ENCODE data around the gene PCSK7. TPM values are rescaled to one million over a fixed set of nuclear protein-coding genes. Genes with fewer than 3 reads are reported as not detected.
"Not testable (repeated sequence)": the region's sequence is repeated elsewhere in the genome, so short reads cannot be mapped to it uniquely, and the experiment has no call there.

The PCSK7 gene
- total RNA-seq, 1 donor from 2014 or later = 50.2 TPM

GRCh38 chr11:117206111-117206510, 25.8 kb downstream of the PCSK7 start:
- peaks cover 15% of the 10 kb centered on the region for H3K4me1 ChIP-seq
- not testable (repeated sequence) for H3K27ac ChIP-seq; ATAC-seq; DNase-seq; H3K27me3 ChIP-seq (ENCODE audit: low read depth); H3K4me3 ChIP-seq; H3K9me3 ChIP-seq
- intact Hi-C loops (cut with DNase I) = loop anchor here (5.0 kb wide), 1 partner anchor 74 kb away; no protein-coding TSS in a partner anchor
- H3K36me3 ChIP-seq = peaks cover 48% of the 10 kb centered on the region

- ATAC-seq (no peak), DNase-seq (no peak)
- peaks cover 17% of the 10 kb centered on the region for H3K4me1 ChIP-seq
- peaks cover 42% of the 10 kb centered on the region for H3K36me3 ChIP-seq
- H3K9me3 ChIP-seq = no peaks in the 10 kb centered on the region
- TF ChIP-seq CTCF (IDR thresholded peaks at IDR 0.05) = no peak
- H3K27me3 ChIP-seq (ENCODE audit: low read depth) = no peaks in the 10 kb centered on the region
- no peak overlapping the region for H3K4me3 ChIP-seq
- H3K27ac ChIP-seq = no peak overlapping the region
- intact Hi-C loops (cut with DNase I) = loop anchor here (5.0 kb wide), 1 partner anchor 73 kb away; no protein-coding TSS in a partner anchor
Observed at GRCh38 chr11:117205211-117205818, 26.6 kb downstream of the PCSK7 start.

DNA sequence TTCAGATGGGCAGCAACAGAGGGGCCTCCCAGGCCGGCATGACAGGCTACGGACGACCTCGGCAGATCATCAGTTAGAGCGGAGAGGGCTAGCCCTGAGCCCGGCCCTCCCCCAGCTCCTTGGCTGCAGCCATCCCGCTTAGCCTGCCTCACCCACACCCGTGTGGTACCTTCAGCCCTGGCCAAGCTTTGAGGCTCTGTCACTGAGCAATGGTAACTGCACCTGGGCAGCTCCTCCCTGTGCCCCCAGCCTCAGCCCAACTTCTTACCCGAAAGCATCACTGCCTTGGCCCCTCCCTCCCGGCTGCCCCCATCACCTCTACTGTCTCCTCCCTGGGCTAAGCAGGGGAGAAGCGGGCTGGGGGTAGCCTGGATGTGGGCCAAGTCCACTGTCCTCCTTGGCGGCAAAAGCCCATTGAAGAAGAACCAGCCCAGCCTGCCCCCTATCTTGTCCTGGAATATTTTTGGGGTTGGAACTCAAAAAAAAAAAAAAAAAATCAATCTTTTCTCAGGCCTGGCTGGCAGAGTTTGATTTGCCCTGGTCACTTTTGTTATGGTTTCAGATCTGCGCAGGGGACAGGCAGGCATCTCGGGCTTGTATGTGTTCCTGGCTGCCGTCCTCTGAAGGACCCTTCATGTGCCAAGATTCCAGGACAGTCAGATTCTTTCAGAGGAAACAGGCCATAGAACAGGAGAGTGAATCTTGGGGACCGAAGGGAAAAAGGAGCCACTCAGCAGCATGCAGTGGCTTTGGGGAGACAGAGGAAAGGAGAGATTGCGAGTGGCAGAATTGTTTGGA, 27.4 kb downstream of the PCSK7 start:
- no peaks in the 10 kb centered on the region for H3K27me3 ChIP-seq (ENCODE audit: low read depth)
- TF ChIP-seq CTCF (IDR thresholded peaks at IDR 0.05) = no peak
- intact Hi-C loops (cut with DNase I) = loop anchor here (5.0 kb wide), 1 partner anchor 72 kb away; no protein-coding TSS in a partner anchor
- H3K9me3 ChIP-seq = no peaks in the 10 kb centered on the region
- no peak overlapping the region for H3K4me3 ChIP-seq
- peak overlapping the region; percentile 18 for H3K27ac ChIP-seq
- peaks cover 17% of the 10 kb centered on the region for H3K4me1 ChIP-seq
- DNase-seq (no peak), ATAC-seq (no peak)
- H3K36me3 ChIP-seq = peaks cover 40% of the 10 kb centered on the region

- intact Hi-C loops (cut with DNase I) = no loop called here
- H3K9me3 ChIP-seq = no peaks in the 10 kb centered on the region
- DNase-seq = no peak
- no peak for TF ChIP-seq CTCF (IDR thresholded peaks at IDR 0.05)
- peak overlapping the region; percentile 77 for H3K27ac ChIP-seq
- no peak for ATAC-seq
- no peak overlapping the region for H3K4me3 ChIP-seq
- H3K36me3 ChIP-seq = peaks cover 40% of the 10 kb centered on the region
- H3K4me1 ChIP-seq = peaks cover 25% of the 10 kb centered on the region
- no peaks in the 10 kb centered on the region for H3K27me3 ChIP-seq (ENCODE audit: low read depth)
Observed at GRCh38 chr11:117203069-117203407, 28.8 kb downstream of the PCSK7 start.

- no peak for TF ChIP-seq CTCF (IDR thresholded peaks at IDR 0.05)
- H3K36me3 ChIP-seq = peaks cover 40% of the 10 kb centered on the region
- peaks cover 30% of the 10 kb centered on the region for H3K4me1 ChIP-seq
- H3K4me3 ChIP-seq = peak overlapping the region; percentile 38
- H3K27me3 ChIP-seq (ENCODE audit: low read depth) = no peaks in the 10 kb centered on the region
- H3K27ac ChIP-seq = peak overlapping the region; percentile 77
- H3K9me3 ChIP-seq = no peaks in the 10 kb centered on the region
- DNase-seq (no peak), ATAC-seq (no peak)
- intact Hi-C loops (cut with DNase I) = no loop called here
Observed at GRCh38 chr11:117202386-117203068, 29.3 kb downstream of the PCSK7 start.

Data from lower lobe of right lung (tissue), 2 donors.